ENCODE results near the gene ATXN1. TPM values are rescaled to one million over a fixed set of nuclear protein-coding genes. Genes with fewer than 3 reads are reported as not detected.

Gene ATXN1
- total RNA-seq, 1 experiment from 2014 or later: 25.6 TPM

DNA sequence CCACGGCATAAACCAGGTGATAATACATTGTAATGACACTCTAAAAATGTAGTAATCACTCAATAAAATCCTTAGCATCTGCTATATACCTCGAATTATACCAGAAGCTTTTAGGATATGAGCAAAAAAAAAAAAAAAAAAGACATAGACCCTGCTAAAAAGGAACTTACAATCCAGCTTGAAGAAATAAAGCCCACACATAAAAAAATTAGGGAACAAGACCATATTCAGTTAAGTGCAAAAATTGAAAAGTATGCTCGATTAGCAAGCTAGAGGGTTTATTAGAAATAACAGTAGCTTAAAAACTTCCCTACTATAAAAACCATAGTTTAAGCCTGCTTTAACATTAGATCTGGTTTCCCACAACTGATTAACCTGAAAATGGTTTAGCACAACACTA lies 387.2 kb downstream of the ATXN1 start:
- no TSS peak for BruUV-seq (replicated peaks)
- H3K4me1 ChIP-seq (ENCODE audit: insufficient read depth, low read length, poor library complexity, severe bottlenecking): peaks cover 7% of the 10 kb centered on the region
- TF ChIP-seq EZH2 (IDR thresholded peaks at IDR 0.05; ENCODE audit: borderline replicate concordance, low read depth, low read length, poor library complexity, severe bottlenecking) (no peak), CTCF (conservative IDR thresholded peaks at IDR 0.05; ENCODE audit: low read depth, low read length) (no peak)
- H3K4me3 ChIP-seq (ENCODE audit: low read depth, low read length, poor library complexity, severe bottlenecking): no peak overlapping the region
- intact Hi-C loops (cut with micrococcal nuclease; ENCODE audit: unreplicated experiment): no loop called here
- ChIA-PET CTCF (interaction anchor here (1.3 kb wide), 1 partner anchor 36 kb away, joined by 5 read pairs; no protein-coding TSS in a partner anchor), POLR2A (ENCODE audit: low non-redundant PET) (no interaction called here)
- no peaks in the 10 kb centered on the region for H3K27me3 ChIP-seq (replicated peaks; ENCODE audit: insufficient read depth, low read depth, low read length, poor library complexity)
- no peak for DNase-seq (ENCODE audit: low spot score)
- no peaks in the 10 kb centered on the region for H3K36me3 ChIP-seq (ENCODE audit: insufficient read depth, low read length, poor library complexity, severe bottlenecking)
- no peak overlapping the region for H3K27ac ChIP-seq (ENCODE audit: low read depth, low read length, poor library complexity, severe bottlenecking)
- H3K9me3 ChIP-seq (ENCODE audit: low read depth, low read length, poor library complexity, severe bottlenecking): no peaks in the 10 kb centered on the region

DNA sequence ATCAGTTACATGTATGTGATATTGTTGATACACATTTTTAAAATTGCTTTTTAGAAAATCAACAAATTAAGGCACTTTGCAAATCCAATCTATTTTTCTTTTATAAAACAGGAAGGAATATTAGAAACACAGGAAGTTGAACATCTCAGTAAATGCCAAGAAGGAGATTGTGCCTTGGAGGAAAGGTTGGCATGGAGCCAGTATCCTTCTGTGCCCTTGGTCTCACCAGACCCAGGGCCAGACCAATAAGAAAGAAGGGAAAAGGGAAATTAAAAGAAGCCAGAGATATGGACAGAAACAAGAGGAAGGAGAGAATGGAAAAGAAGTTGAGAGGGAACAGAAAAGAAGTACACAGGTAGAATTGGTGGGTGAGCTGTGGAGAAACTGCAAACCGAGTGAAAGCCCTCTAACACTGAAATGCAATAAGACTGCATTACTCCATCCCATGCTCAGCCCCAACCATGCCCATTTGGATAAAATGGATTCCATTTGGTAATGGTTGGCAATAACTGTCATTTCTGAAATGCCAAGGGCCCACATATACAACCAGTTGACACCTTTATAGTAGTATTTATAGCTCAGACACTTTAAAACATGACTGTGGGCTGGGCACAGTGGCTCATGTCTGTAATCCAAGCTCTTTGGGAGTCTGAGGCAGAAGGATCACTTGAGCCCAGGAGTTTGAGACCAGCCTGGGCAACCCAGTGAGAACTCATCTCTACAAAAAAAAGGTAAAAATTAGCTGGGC lies 389.1 kb downstream of the ATXN1 start:
- Histone ChIP-seq H3K4me3 (ENCODE audit: low read depth, low read length, poor library complexity, severe bottlenecking) (no peak overlapping the region), H3K27me3 (replicated peaks; ENCODE audit: insufficient read depth, low read depth, low read length, poor library complexity) (no peaks in the 10 kb centered on the region), H3K4me1 (ENCODE audit: insufficient read depth, low read length, poor library complexity, severe bottlenecking) (peaks cover 7% of the 10 kb centered on the region), H3K27ac (ENCODE audit: low read depth, low read length, poor library complexity, severe bottlenecking) (no peak overlapping the region), H3K36me3 (ENCODE audit: insufficient read depth, low read length, poor library complexity, severe bottlenecking) (no peaks in the 10 kb centered on the region), H3K9me3 (ENCODE audit: low read depth, low read length, poor library complexity, severe bottlenecking) (no peaks in the 10 kb centered on the region)
- intact Hi-C loops (cut with micrococcal nuclease; ENCODE audit: unreplicated experiment): no loop called here
- POLR2A ChIA-PET (ENCODE audit: low non-redundant PET): no interaction called here
- CTCF ChIA-PET: no interaction called here
- no TSS peak for BruUV-seq (replicated peaks)
- TF ChIP-seq EZH2 (IDR thresholded peaks at IDR 0.05; ENCODE audit: borderline replicate concordance, low read depth, low read length, poor library complexity, severe bottlenecking) (no peak), CTCF (conservative IDR thresholded peaks at IDR 0.05; ENCODE audit: low read depth, low read length) (no peak)
- no peak for DNase-seq (ENCODE audit: low spot score)

DNA sequence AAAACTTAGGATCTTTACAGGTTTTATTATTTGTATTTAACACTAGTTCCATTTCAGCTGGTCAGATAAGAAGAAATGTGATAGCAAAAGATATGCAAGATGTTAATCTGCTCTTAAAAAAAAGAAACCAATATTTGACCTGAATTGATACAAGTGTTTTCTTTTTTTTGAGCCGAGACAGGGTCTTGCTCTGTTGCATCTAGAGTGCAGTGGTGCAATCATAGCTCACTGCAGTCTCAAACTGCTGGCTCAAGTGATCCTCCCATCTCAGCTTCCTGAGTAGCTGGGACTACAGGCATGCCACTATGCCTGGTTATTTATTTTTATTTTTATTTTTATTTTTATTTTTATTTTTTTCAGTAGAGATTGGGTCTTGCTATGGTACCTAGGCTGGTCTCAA lies 389.9 kb downstream of the ATXN1 start:
- Histone ChIP-seq H3K9me3 (ENCODE audit: low read depth, low read length, poor library complexity, severe bottlenecking) (no peaks in the 10 kb centered on the region), H3K4me3 (ENCODE audit: low read depth, low read length, poor library complexity, severe bottlenecking) (no peak overlapping the region), H3K27me3 (replicated peaks; ENCODE audit: insufficient read depth, low read depth, low read length, poor library complexity) (no peaks in the 10 kb centered on the region), H3K27ac (ENCODE audit: low read depth, low read length, poor library complexity, severe bottlenecking) (no peak overlapping the region), H3K36me3 (ENCODE audit: insufficient read depth, low read length, poor library complexity, severe bottlenecking) (no peaks in the 10 kb centered on the region), H3K4me1 (ENCODE audit: insufficient read depth, low read length, poor library complexity, severe bottlenecking) (peaks cover 7% of the 10 kb centered on the region)
- no peak for DNase-seq (ENCODE audit: low spot score)
- TF ChIP-seq EZH2 (IDR thresholded peaks at IDR 0.05; ENCODE audit: borderline replicate concordance, low read depth, low read length, poor library complexity, severe bottlenecking) (no peak), CTCF (conservative IDR thresholded peaks at IDR 0.05; ENCODE audit: low read depth, low read length) (no peak)
- ChIA-PET POLR2A (ENCODE audit: low non-redundant PET) (no interaction called here), CTCF (no interaction called here)
- BruUV-seq (replicated peaks): no TSS peak
- intact Hi-C loops (cut with micrococcal nuclease; ENCODE audit: unreplicated experiment): no loop called here
